Duodenal mucosa (tissue), 2 donors: ENCODE results near the gene SOX8.

Experiments
- H3K27ac ChIP-seq: one replicate; pipeline ENCODE4 v1.7.0; 2013; ENCODE audit warnings: low read depth, low read length
- H3K27me3 ChIP-seq, 2 donors: one replicate each; pipeline ENCODE4 v1.7.0; 2013; ENCODE audit warnings: low read length in 2 of 2, control low read depth in 1 of 2; ENCODE audit not compliant: insufficient read depth in 2 of 2, control insufficient read depth in 1 of 2
- H3K36me3 ChIP-seq, 2 donors: one replicate each; pipeline ENCODE4 v1.7.0; 2013; ENCODE audit warnings: low read length in 2 of 2, control low read depth in 1 of 2; ENCODE audit not compliant: insufficient read depth in 2 of 2, control insufficient read depth in 1 of 2
- H3K4me1 ChIP-seq, 2 donors: one replicate each; pipeline ENCODE4 v1.7.0; 2013; ENCODE audit warnings: low read length in 2 of 2, control low read depth in 1 of 2; ENCODE audit not compliant: insufficient read depth in 2 of 2, control insufficient read depth in 1 of 2
- H3K4me3 ChIP-seq, 2 donors: one replicate each; pipeline ENCODE4 v1.7.0; 2013; ENCODE audit warnings: low read length in 2 of 2, low read depth in 1 of 2
- H3K9ac ChIP-seq, 2 donors: one replicate each; pipeline ENCODE4 v1.7.0; 2013; ENCODE audit warnings: low read length in 2 of 2, low read depth in 1 of 2
- H3K9me3 ChIP-seq, 2 donors: one replicate each; pipeline ENCODE4 v1.7.0; 2013; ENCODE audit warnings: low read length in 2 of 2, control low read depth in 1 of 2; ENCODE audit not compliant: control insufficient read depth in 1 of 2

Gene SOX8

DNA sequence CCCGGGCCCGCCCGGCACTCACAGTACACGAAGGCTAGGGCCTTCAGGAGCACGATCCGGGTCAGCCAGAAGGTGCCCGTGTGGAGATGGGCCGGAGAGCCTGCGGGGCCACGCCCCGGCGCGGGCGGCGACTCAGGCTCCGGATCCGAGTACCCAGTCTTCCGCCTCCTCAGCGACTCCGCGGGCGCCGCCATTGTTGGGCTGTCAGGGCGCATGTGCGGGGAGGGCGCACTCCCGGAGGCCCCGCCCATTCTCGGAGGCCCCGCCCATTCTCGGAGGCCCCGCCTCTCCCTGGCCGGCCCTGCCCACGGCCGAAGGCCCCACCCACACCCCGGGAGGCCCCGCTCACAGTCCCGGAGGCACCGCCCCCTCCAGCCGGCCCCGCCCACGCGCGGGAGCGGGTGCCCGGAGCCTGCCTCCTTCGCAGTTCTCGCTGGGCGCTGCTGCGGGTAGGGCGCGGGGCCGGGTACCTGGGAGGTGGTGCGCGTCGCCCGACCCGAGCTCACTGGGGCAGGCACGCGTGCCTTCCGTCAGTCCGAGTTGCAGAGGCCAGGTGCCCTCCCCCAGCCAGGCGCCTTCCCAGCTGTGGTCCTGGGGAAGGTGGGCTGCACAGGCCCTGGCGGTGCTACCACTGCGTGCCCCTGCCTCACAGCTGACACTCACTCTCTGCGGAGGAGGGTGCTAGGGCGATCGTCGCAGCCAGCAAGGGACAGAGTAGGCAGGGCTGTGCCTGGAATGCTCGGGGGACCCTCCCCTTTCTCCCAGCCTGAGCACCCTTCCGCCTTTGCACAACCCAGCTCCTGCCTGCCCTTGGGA, 10.6 kb upstream of the SOX8 start, which contains the start of gene LMF1:
Gene LMF1, minus strand, starts transcription at position 219 of the 816 bp plus-strand sequence. Its CDS starts 4 bp downstream, at position 215.
- peaks cover 0 to 6% of the 10 kb centered on the region in 2 donors for H3K36me3 ChIP-seq
- H3K27me3 ChIP-seq = peaks cover 5 to 13% of the 10 kb centered on the region in 2 donors
- peaks cover 6 to 9% of the 10 kb centered on the region in 2 donors for H3K4me1 ChIP-seq
- peak within 1 kb of the TSS; percentile 69 to 77 for H3K9ac ChIP-seq
- peak within 1 kb of the TSS; percentile 71 to 84 for H3K4me3 ChIP-seq
- H3K9me3 ChIP-seq = peaks cover 0 to under 1% of the 10 kb centered on the region in 2 donors
- H3K27ac ChIP-seq = peak within 1 kb of the TSS; percentile 60

DNA sequence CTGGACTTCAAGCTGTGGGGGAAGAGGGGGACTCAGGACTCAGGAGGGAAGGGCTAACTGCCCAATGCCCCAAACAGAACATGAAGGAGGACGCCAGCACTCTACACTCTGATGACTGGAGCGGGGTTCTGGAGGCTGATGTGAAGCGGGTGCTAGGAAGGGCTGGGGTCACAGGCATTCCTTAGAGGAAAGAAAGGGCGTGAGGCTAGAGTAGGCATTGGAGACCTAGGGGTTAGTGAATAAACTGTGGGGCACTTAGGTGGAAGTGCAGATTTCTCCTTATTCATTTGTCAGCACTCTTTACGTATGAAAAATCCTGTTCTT, 10.0 kb upstream of the SOX8 start:
- Histone ChIP-seq H3K9me3 (no peaks in the 10 kb centered on the region), H3K27ac (no peak overlapping the region), H3K36me3 (peaks cover 0 to 6% of the 10 kb centered on the region in 2 donors), H3K4me3 (peak overlapping the region in 1 of 2 donors; percentile 24), H3K4me1 (peaks cover 6 to 9% of the 10 kb centered on the region in 2 donors), H3K9ac (no peak overlapping the region), H3K27me3 (peaks cover 5 to 17% of the 10 kb centered on the region in 2 donors)

DNA sequence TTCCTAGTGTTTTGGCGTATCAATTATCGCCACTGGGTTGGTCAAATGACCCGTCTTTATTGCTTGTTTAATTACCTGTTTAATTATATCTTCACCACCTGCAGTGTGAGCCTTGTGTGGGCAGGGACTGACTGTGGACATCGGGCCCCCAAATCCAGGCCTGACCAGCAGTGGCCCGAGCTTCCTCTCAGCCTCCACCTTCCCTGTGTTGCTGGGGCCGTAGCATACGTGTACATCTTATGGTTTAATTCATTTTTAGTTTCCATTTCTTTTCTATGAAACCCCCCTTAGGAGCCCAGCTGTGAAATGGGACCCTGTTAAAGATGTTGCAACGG, 9.6 kb upstream of the SOX8 start:
- Histone ChIP-seq H3K36me3 (peaks cover 0 to 6% of the 10 kb centered on the region in 2 donors), H3K9ac (no peak overlapping the region), H3K27me3 (peaks cover 5 to 21% of the 10 kb centered on the region in 2 donors), H3K9me3 (no peaks in the 10 kb centered on the region), H3K4me1 (peaks cover 6 to 9% of the 10 kb centered on the region in 2 donors), H3K4me3 (no peak overlapping the region), H3K27ac (no peak overlapping the region)

DNA sequence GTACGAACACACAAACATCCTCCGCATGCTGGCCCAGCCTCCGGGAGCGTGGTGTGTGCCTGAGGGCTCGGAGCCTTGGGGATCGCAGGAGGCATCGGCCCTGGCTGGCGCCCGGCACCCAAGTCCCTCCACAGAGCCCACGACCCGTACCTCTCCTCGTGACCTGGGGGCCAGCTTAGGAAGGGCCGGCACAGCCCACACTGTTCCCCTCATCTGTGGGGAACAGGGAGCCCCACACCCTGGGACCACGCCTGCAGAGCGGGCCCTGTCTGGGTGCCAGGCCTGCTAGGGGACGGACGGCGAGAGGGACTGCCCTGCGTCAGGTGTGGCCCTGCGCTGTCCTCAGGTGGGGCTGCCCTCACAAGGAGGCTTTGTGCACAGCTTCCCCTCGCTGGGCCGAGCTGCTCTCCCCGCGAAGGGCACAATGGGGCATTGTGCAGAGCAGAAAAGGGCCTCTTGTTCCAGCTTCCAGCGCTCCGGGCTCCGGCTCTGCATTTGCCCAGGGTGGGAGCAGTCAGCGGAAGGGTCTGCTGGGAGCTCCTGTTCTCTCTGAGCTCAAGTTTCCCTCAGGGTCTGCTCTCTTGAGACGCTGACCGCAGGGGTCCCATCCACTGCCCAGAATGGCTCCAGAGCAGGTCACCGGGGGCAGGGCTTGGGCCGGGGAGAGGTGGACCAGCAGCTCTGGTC, 9.1 kb upstream of the SOX8 start:
- Histone ChIP-seq H3K36me3 (peaks cover 0 to 6% of the 10 kb centered on the region in 2 donors), H3K9ac (no peak overlapping the region), H3K4me1 (peaks cover 6 to 9% of the 10 kb centered on the region in 2 donors), H3K27ac (no peak overlapping the region), H3K4me3 (no peak overlapping the region), H3K27me3 (peaks cover 5 to 22% of the 10 kb centered on the region in 2 donors), H3K9me3 (no peaks in the 10 kb centered on the region)

DNA sequence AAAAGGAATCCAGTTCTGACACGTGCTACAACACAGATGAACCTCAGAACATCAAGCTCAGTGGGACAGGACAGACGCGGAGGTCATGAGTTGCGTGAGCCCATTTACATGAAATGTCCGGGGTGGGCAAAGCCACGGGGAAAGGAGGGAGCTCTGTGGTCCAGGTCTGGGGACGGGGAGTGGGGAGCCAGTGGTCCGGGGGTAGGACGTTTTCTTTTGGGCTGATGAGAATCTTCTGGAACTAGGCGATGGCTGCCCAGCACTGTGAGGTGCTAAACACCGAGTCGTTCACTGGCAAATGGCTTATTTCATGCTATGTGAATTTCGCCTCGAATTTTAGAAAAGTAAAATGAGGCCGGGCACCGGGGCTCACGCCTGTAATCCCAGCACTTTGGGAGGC, 8.2 kb upstream of the SOX8 start:
- Histone ChIP-seq H3K4me1 (peaks cover 6 to 9% of the 10 kb centered on the region in 2 donors), H3K4me3 (no peak overlapping the region), H3K9ac (no peak overlapping the region), H3K9me3 (no peaks in the 10 kb centered on the region), H3K27me3 (peaks cover 8 to 24% of the 10 kb centered on the region in 2 donors), H3K36me3 (no peaks in the 10 kb centered on the region), H3K27ac (no peak overlapping the region)

DNA sequence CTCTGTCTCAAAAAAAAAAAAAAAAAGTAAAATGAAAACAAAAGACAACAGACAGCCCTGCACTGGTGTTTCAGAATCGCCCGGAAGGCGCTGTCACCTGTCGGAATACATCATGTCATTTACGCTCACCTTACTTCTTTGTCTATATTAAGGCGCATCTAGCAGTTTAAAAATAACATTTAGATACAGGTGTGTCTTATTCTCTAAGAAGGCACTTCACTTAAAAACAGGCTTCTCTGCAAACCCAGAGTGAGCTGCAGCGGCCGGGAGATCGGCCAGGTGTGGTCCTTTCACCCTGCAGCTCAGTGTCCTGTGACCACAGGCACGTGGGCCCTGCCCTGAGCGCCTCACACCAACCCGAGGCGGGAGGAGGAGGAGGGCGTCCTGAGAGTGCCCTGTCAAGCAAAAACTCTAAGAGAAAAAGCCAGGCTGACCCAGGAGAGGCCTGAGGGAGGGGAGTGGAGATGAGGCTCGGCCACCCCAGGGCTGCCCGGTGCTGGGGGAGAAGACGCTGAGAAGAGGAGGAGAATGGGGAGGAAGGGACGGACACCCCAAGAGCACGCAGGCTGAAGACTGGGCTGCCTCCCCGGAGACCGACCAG, 7.5 kb upstream of the SOX8 start:
- Histone ChIP-seq H3K9me3 (no peaks in the 10 kb centered on the region), H3K27me3 (peaks cover 10 to 30% of the 10 kb centered on the region in 2 donors), H3K27ac (no peak overlapping the region), H3K4me1 (peaks cover 6 to 9% of the 10 kb centered on the region in 2 donors), H3K36me3 (no peaks in the 10 kb centered on the region), H3K9ac (no peak overlapping the region), H3K4me3 (no peak overlapping the region)

DNA sequence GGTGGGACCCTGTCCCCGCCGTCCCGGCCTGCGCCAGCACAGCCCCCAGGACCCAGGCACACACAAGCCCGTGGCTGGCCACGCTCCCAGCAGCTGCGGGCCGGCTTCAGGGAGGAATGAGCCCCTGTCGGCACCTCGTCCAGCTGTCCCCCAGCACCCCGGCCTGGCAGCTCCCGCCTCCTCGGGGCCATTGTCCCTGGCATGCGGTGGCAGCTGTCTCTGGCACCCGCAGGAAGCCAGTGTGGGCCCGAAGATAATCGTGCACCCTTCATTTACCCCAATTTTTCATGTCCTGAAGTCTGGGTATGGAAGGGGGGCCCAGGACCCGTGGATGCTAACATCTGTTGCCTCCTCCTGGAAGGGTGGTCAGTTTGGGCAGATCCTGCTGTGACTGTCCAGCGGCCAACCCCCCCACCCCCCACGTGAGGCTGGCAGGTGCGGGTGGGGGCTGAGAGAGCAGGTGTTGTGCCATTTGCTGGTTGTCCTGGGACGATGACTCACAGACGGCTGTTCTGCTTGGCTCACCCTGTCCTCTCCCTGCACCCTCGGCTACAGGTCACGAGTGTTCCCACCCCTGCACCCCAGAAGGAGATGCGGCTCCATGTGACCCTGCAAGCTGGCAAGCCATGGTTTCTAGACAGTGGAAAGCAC, 6.8 kb upstream of the SOX8 start:
- Histone ChIP-seq H3K27me3 (peaks cover 16 to 31% of the 10 kb centered on the region in 2 donors), H3K4me1 (peaks cover 3 to 4% of the 10 kb centered on the region in 2 donors), H3K36me3 (no peaks in the 10 kb centered on the region), H3K9ac (no peak overlapping the region), H3K4me3 (no peak overlapping the region), H3K9me3 (no peaks in the 10 kb centered on the region), H3K27ac (no peak overlapping the region)

DNA sequence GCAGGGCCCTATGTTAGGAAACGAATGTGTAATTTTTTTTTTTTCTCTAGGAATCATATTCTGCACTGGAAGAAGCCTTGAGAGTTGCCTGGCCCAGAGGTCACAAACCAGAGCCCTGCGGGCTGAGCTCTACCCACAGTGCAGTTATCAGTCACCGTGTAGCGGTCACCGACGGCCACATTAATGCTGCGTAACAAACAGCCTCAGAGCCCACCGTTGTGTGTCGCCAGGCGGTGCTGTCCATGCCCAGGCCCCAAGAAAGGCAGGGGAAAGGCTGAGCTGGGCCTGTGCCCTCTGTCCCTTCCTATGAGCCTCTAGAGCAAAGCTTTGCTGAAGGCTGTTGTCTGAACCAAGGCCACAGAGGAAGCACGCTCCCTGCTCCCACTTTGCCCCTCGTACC, 6.3 kb upstream of the SOX8 start:
- Histone ChIP-seq H3K4me3 (no peak overlapping the region), H3K36me3 (no peaks in the 10 kb centered on the region), H3K27me3 (peaks cover 16 to 36% of the 10 kb centered on the region in 2 donors), H3K4me1 (no peaks in the 10 kb centered on the region), H3K9ac (no peak overlapping the region), H3K9me3 (no peaks in the 10 kb centered on the region), H3K27ac (no peak overlapping the region)

DNA sequence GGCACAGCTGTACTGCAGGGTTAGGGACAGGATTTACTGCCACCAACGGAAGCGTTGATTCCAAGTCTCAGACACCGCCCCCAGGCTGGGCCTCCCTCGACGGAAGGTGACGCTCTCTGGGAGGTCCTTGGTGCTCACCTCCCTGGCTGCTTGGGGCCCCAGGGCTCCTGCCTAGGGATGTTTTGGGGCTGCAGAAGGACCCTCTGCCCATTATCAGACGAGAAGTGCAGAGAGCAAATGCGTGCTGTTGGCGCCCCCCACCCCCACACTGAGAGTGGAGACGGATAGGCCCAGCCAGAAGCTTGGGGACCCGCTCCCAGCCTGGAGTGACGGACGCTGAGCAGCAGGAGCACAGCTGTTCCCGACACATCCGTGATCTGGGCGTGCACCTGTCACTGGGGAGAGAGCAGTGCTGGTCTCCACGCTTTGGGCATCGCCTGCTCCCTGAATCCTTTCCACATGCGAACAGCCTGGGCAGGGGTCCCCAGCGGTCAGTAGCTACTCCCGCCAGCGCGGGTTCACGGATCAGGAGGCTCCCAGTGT, 5.1 kb upstream of the SOX8 start:
- H3K27me3 ChIP-seq = peaks cover 13 to 34% of the 10 kb centered on the region in 2 donors
- no peak overlapping the region for H3K27ac ChIP-seq
- no peaks in the 10 kb centered on the region for H3K4me1 ChIP-seq

More for the DNA sequence above, 5.1 kb upstream of the SOX8 start:
- Histone ChIP-seq H3K4me3 (no peak overlapping the region), H3K9me3 (no peaks in the 10 kb centered on the region), H3K36me3 (no peaks in the 10 kb centered on the region), H3K9ac (no peak overlapping the region)
